ENCODE data around the gene HDAC4. TPM values are rescaled to one million over a fixed set of nuclear protein-coding genes. Genes with fewer than 3 reads are reported as not detected.

HDAC4 gene
- total RNA-seq, 1 experiment from 2014 or later, result 32.0 TPM

GRCh38 chr2:239103125-239104098, 297.4 kb downstream of the HDAC4 start:
- Histone ChIP-seq H3K9ac (ENCODE audit: extremely low read depth, insufficient read length, low read length) (no peak overlapping the region), H2BK20ac (ENCODE audit: low read depth, low read length, poor library complexity, severe bottlenecking) (no peak overlapping the region), H3K4me1 (ENCODE audit: insufficient read depth, low read length) (no peaks in the 10 kb centered on the region), H4K20me1 (ENCODE audit: control insufficient read depth, insufficient read depth, insufficient read length) (no peaks in the 10 kb centered on the region), H3T11ph (ENCODE audit: low read length) (no peak overlapping the region), H3K27me3 (ENCODE audit: insufficient read depth, low read length) (no peaks in the 10 kb centered on the region), H3K9me3 (ENCODE audit: control insufficient read depth, low read depth, low read length) (no peaks in the 10 kb centered on the region), H3K23ac (ENCODE audit: insufficient read length, low read depth, low read length) (no peak overlapping the region), H3K23me2 (ENCODE audit: insufficient read length, low read depth, low read length, poor library complexity, severe bottlenecking) (no peaks in the 10 kb centered on the region), H2AFZ (ENCODE audit: low read length) (no peak overlapping the region), H2BK15ac (ENCODE audit: low read depth, low read length) (no peak overlapping the region), H3K14ac (ENCODE audit: insufficient read depth, low read length) (no peak overlapping the region), H2BK120ac (ENCODE audit: low read depth, low read length, poor library complexity, severe bottlenecking) (no peak overlapping the region), H2BK5ac (ENCODE audit: insufficient read length, low read length) (no peak overlapping the region), H3K18ac (ENCODE audit: insufficient read length, low read depth, low read length) (no peak overlapping the region), H4K8ac (replicated peaks; ENCODE audit: insufficient read length, low read depth, low read length) (no peak overlapping the region), H3K56ac (ENCODE audit: insufficient read length, low read depth, low read length) (no peak overlapping the region), H3K79me2 (ENCODE audit: insufficient read depth, low read length) (no peaks in the 10 kb centered on the region), H4K91ac (ENCODE audit: insufficient read length, low read depth, low read length) (no peak overlapping the region), H3K4me2 (ENCODE audit: insufficient read depth, insufficient read length, low read length) (no peak overlapping the region), H4K5ac (ENCODE audit: insufficient read length, low read depth, low read length) (no peak overlapping the region), H3K27ac (ENCODE audit: insufficient read length, low read depth, low read length) (no peak overlapping the region), H3K4ac (ENCODE audit: low read depth, low read length) (no peak overlapping the region), H2AK5ac (ENCODE audit: insufficient read length, low read length) (no peak overlapping the region), H2BK12ac (ENCODE audit: insufficient read length, low read depth, low read length) (no peak overlapping the region), H3K79me1 (ENCODE audit: insufficient read depth, low read depth, low read length, poor library complexity, severe bottlenecking) (no peaks in the 10 kb centered on the region)
- no CpG with 5 or more reads among the region's 30 CpGs for WGBS (ENCODE audit: extremely low coverage, insufficient read length, low lambda C conversion rate)
- no peaks in the 10 kb centered on the region for H3K4me1 Mint-ChIP-seq
- DNase-seq, result no peak
- H3K4me3 Mint-ChIP-seq, result no peak overlapping the region
- peaks cover 5 to 24% (median 20%) of the 10 kb centered on the region in 3 experiments; a peak in 6 of 7 replicates for H3K36me3 Mint-ChIP-seq (ENCODE audit: insufficient read depth in 1 of 3, low read depth in 3 of 3)
- no peak overlapping the region for H3K27ac Mint-ChIP-seq
- TF ChIP-seq CTCF (conservative IDR thresholded peaks at IDR 0.05), result no peak
- H3K9me3 Mint-ChIP-seq, result no peaks in the 10 kb centered on the region
- H3K27me3 Mint-ChIP-seq (ENCODE audit: low read depth), result no peaks in the 10 kb centered on the region
